HUES64 (cell line): ENCODE data around the gene THRB.

Experiments used
- H3K27ac ChIP-seq: 2 replicates; pipeline ENCODE4 v1.7.0; 2013; ENCODE audit warnings: low read depth, low read length, inconsistent platforms
- H3K27me3 ChIP-seq: 2 replicates; pipeline ENCODE4 v1.6.1; 2013; ENCODE audit warnings: mild to moderate bottlenecking, low read length; ENCODE audit not compliant: insufficient read depth
- H3K36me3 ChIP-seq: 2 replicates; pipeline ENCODE4 v1.6.1; 2013; ENCODE audit warnings: mild to moderate bottlenecking, low read length; ENCODE audit not compliant: insufficient read depth
- H3K4me1 ChIP-seq: 2 replicates; pipeline ENCODE4 v1.6.1; 2013; ENCODE audit warnings: mild to moderate bottlenecking, low read length, moderate library complexity; ENCODE audit not compliant: insufficient read depth
- H3K4me3 ChIP-seq: 2 replicates; pipeline ENCODE4 v1.5.1; 2013; ENCODE audit warnings: mild to moderate bottlenecking, low read length, moderate library complexity
- H3K9ac ChIP-seq: 2 replicates; pipeline ENCODE4 v1.6.1; 2013; ENCODE audit warnings: mild to moderate bottlenecking, low read depth, low read length
- H3K9me3 ChIP-seq: 2 replicates; pipeline ENCODE4 v1.6.1; 2013; ENCODE audit warnings: low read depth, low read length; ENCODE audit not compliant: insufficient read depth
- WGBS: fragments of 150-250, 120-280 bp; methylation state at CpG from one replicate; pipeline ENCODE4 v1.1.7; 2013; ENCODE audit warnings: missing lambda C conversion rate; 5-methylcytosine and 5-hydroxymethylcytosine counted together

THRB gene

DNA sequence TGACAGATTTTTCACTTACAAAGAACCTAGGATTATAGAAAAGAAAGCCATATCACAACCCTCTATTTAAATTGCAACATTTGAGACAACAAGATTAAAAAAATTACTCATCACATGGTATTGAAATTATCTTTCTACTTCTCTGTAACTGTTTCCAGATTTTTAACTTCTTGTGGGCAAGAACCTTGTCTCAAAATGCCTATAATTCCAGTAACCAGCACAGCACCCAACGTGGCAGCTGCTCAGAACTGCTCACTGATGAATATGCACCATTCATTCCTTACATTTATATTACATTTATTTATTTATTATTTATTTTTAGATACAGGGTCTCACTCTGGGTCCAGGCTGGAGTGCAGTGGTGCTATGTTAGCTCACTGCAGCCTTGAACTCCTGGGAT, 216.1 kb downstream of the THRB start:
- WGBS = 81% methylated on average over 1 of the region's 1 CpG
- no peak overlapping the region for H3K27ac ChIP-seq
- no peak overlapping the region for H3K9ac ChIP-seq
- no peaks in the 10 kb centered on the region for H3K4me1 ChIP-seq
- H3K4me3 ChIP-seq = no peak overlapping the region
- H3K36me3 ChIP-seq = no peaks in the 10 kb centered on the region
- H3K9me3 ChIP-seq = no peaks in the 10 kb centered on the region
- H3K27me3 ChIP-seq = no peaks in the 10 kb centered on the region

DNA sequence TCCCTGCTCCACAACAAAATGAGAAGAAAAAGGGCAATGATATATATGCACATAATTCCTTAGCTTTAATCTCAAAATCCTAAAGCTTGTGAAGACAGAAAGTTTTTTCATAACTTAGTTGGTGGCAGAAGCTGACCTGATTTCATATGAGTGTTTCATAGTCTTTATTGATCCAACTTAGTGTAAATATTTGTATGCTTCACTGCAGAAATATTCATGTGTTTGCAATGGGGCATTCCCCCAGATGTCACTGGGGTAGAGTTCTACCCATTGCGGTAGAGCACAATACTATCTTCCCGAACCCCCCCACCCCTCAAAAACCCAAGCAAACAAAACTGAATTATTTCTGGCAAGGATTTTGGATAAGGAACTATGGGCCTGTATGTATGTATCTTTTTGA, 221.2 kb downstream of the THRB start:
- H3K36me3 ChIP-seq = no peaks in the 10 kb centered on the region
- WGBS = 100% methylated on average over 1 of the region's 2 CpGs
- H3K4me1 ChIP-seq = no peaks in the 10 kb centered on the region
- no peak overlapping the region for H3K4me3 ChIP-seq
- H3K27me3 ChIP-seq = no peaks in the 10 kb centered on the region
- no peak overlapping the region for H3K27ac ChIP-seq
- no peaks in the 10 kb centered on the region for H3K9me3 ChIP-seq
- no peak overlapping the region for H3K9ac ChIP-seq

DNA sequence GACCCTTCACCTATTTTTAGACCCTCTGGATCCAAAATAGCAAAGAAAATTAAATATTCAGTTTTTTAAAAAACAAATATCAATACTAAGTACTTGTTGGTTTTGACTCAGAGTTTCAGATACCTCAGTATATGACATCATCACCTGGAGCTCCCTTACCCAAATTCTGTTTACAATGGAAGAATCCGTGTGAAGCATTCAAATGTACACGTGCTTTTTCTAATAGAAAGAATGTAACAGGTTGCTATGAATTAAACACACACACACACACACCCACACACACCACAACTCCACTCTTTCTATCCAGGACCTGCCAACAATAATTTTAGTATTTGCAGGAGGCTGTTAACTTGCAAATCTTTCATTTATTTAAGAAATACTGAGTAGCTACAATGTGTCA, 221.8 kb downstream of the THRB start:
- no peaks in the 10 kb centered on the region for H3K4me1 ChIP-seq
- 85% methylated on average over 2 of the region's 2 CpGs for WGBS
- no peak overlapping the region for H3K9ac ChIP-seq
- no peak overlapping the region for H3K4me3 ChIP-seq
- H3K9me3 ChIP-seq = no peaks in the 10 kb centered on the region
- H3K27me3 ChIP-seq = no peaks in the 10 kb centered on the region
- no peak overlapping the region for H3K27ac ChIP-seq
- no peaks in the 10 kb centered on the region for H3K36me3 ChIP-seq

DNA sequence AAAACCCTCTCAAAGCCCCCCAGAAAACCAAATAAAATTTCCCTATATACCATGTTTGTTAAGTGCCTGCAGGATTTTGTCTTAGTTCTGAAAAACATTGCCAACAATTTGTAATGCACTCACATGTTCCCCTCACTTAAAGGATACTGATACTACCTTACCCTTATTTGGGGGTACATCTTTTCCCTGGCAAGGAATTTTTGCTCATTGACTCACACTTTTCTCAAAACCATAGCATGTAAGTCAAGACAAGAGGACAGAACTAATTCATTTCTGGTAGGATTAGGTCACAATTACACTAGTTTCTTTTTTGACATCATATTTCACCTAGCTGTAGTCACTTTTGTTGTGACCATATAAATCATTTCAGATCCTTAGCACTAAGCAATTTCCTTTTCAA, 222.2 kb downstream of the THRB start:
- H3K27me3 ChIP-seq = no peaks in the 10 kb centered on the region
- H3K27ac ChIP-seq = no peak overlapping the region
- H3K9ac ChIP-seq = no peak overlapping the region
- no peaks in the 10 kb centered on the region for H3K36me3 ChIP-seq
- no peaks in the 10 kb centered on the region for H3K9me3 ChIP-seq
- no peak overlapping the region for H3K4me3 ChIP-seq
- H3K4me1 ChIP-seq = no peaks in the 10 kb centered on the region

DNA sequence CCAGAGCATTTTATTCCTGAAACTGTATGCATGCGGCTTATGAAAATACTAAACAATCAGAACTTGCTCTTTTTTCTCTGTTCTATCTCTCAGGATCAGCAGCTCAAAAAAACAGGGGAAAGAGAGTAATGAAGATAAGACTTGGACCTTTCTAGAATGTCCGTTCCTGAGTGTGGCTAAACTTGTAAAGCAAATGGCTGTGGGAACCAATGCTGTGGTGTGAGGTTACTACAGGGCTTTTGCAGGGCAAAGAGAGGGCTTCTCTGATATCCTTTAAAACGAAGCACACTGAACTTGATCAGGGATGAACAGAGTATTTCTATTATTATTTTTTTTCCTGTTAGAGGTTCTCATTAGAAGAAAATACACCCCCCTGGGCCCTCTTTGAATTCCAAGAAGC, 223.4 kb downstream of the THRB start:
- Histone ChIP-seq H3K4me1 (no peaks in the 10 kb centered on the region), H3K27ac (no peak overlapping the region)
- 96% methylated on average over 2 of the region's 3 CpGs for WGBS

DNA sequence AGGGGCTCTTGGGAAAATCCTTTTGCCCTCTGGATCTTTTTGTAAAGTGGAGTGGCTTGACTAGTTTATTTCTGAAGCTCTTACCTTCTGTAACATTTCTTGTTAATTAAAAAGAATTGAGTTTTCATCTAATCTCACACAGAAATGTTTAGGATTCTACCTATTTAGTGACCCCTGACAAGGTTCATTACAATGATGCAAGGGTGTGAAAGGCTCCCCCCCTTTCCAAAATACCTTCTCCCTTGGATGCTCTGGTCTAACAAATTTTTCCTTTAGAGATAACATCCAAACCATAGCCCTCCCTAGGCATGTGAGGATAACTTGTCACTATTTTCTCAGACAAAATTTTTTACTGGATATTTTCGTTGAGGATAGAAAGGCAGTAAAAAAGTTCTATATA, 223.9 kb downstream of the THRB start:
- Histone ChIP-seq H3K9ac (no peak overlapping the region), H3K4me1 (no peaks in the 10 kb centered on the region), H3K4me3 (no peak overlapping the region), H3K27ac (no peak overlapping the region), H3K27me3 (no peaks in the 10 kb centered on the region), H3K36me3 (no peaks in the 10 kb centered on the region), H3K9me3 (no peaks in the 10 kb centered on the region)
- WGBS = no CpG with 5 or more reads among the region's 1 CpG

More for the DNA sequence above, 223.4 kb downstream of the THRB start:
- H3K27me3 ChIP-seq = no peaks in the 10 kb centered on the region
- H3K4me3 ChIP-seq = no peak overlapping the region
- H3K36me3 ChIP-seq = no peaks in the 10 kb centered on the region
- no peaks in the 10 kb centered on the region for H3K9me3 ChIP-seq
- H3K9ac ChIP-seq = no peak overlapping the region

DNA sequence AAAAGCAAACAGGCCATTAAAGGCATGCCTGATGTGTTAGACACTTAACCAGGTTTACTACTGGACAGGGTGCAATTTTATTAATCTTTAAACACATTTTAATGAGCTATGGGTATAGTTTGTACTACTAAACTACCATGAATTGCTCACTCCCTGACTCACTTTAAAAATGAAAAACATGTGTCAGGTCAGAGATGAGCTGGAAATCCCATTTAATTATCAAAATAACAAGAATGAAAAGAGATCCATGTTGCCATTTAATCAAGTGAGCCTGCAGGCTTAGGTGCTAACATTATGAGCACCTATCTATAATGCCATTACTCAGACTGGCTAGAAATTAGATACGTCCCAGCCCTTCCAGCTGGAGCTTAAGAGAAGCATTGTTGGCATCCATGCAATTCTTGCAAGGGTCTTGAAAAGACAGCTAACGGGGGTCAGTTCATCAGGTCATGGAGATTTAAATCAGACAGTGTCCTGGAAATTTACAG, 224.4 kb downstream of the THRB start:
- no peak overlapping the region for H3K9ac ChIP-seq
- H3K36me3 ChIP-seq = no peaks in the 10 kb centered on the region
- no peaks in the 10 kb centered on the region for H3K27me3 ChIP-seq
- no peak overlapping the region for H3K27ac ChIP-seq
- H3K4me3 ChIP-seq = no peak overlapping the region
- 84% methylated on average over 2 of the region's 2 CpGs for WGBS
- H3K9me3 ChIP-seq = no peaks in the 10 kb centered on the region
- no peaks in the 10 kb centered on the region for H3K4me1 ChIP-seq

DNA sequence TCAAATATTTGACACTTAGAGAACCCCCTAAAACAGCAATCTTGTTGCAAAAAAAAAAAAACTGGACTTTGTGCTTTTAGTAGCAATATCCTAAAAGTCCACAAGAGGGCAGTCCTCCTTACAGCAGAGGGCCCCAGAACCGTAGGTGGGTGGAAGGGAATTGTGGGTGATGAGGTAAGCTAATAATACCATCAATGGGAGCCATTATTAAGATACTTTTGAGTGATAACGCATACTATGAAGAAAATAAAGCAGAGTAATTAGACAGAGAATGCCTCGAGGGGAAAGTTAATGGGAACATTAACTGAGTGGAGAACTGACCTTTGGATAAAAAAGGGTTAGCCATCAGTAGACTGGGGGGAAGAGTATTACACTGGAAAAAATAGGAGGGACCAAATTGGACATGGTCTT, 229.9 kb downstream of the THRB start:
- Histone ChIP-seq H3K27me3 (no peaks in the 10 kb centered on the region), H3K27ac (no peak overlapping the region), H3K4me3 (no peak overlapping the region), H3K9ac (no peak overlapping the region), H3K36me3 (no peaks in the 10 kb centered on the region), H3K9me3 (no peaks in the 10 kb centered on the region), H3K4me1 (no peaks in the 10 kb centered on the region)
- WGBS = 63% methylated on average over 3 of the region's 3 CpGs

DNA sequence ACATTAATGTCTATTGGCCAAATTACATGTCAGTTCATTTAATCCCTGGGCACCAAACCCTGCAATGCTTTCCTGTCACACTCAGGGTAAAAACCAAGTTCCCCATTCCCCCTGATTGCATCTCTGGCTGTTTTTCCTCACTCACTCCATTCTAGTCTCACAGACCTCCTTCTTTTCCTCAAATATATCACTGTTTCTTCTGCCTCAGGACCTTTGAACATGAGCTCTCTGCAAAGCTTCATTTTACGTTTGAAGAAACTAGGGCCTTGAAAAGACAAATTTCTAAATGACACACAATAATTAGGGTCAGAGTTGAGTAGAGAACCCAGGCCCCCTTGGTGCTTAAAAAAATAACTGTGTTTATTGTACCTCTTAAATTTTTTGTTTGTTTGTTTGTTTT, 230.6 kb downstream of the THRB start:
- H3K4me1 ChIP-seq = no peaks in the 10 kb centered on the region
- no peaks in the 10 kb centered on the region for H3K9me3 ChIP-seq
- H3K27ac ChIP-seq = no peak overlapping the region
- no peak overlapping the region for H3K4me3 ChIP-seq
- H3K27me3 ChIP-seq = no peaks in the 10 kb centered on the region
- 100% methylated on average over 1 of the region's 1 CpG for WGBS
- no peaks in the 10 kb centered on the region for H3K36me3 ChIP-seq
- H3K9ac ChIP-seq = no peak overlapping the region

DNA sequence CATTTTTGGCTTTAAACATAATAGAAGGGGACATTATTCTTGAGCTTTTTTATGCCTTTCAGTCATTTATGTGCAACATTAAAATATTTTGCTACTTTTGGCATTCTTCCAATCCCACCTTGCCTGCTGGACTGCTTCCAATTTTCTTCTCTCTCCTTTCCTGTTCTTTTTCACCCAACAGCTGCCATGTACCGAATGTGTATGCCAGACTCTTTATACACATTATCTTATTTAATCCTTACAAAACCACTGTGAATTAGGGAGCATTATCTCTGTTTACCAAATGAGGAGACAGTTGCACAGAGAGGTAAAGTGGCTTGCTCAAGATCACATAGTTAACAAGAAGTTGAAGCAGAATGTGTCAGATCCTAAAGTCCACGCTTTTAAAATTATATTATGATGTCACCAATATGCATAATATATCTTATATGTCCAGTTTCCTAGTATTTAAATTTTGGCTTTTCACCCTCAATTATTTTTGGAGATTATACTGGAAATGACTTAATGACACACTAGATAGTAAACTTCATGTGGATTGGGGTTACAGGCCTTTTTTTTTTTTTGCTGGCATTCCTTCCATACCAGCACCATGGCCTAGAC, 231.5 kb downstream of the THRB start:
- no peak overlapping the region for H3K4me3 ChIP-seq
- H3K9me3 ChIP-seq = no peaks in the 10 kb centered on the region
- no peaks in the 10 kb centered on the region for H3K27me3 ChIP-seq
- WGBS = 98% methylated on average over 2 of the region's 2 CpGs
- H3K27ac ChIP-seq = no peak overlapping the region
- no peaks in the 10 kb centered on the region for H3K36me3 ChIP-seq
- no peak overlapping the region for H3K9ac ChIP-seq
- no peaks in the 10 kb centered on the region for H3K4me1 ChIP-seq

DNA sequence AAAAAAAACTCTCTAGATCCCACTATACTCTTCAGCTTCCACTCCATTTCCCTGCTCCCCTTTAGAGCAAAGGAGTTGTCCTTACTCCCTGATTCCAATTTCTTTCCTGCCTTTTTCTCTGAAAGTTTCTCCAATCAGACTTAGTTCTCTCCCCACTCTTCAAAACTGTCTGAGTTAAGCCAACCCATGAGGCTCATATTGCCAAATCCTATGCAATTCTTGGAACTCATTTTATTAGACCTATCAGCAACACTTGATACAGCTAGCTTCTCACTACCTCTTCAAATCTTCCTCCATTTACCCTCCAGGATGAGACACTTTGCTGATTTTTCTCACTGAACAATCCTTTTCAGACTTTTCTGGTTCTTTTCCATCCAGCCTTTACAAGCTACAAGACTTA, 233.1 kb downstream of the THRB start:
- no peaks in the 10 kb centered on the region for H3K36me3 ChIP-seq
- H3K27ac ChIP-seq = no peak overlapping the region
- H3K9me3 ChIP-seq = no peaks in the 10 kb centered on the region
- no peaks in the 10 kb centered on the region for H3K4me1 ChIP-seq
- no peak overlapping the region for H3K4me3 ChIP-seq
- no peaks in the 10 kb centered on the region for H3K27me3 ChIP-seq
- no peak overlapping the region for H3K9ac ChIP-seq

DNA sequence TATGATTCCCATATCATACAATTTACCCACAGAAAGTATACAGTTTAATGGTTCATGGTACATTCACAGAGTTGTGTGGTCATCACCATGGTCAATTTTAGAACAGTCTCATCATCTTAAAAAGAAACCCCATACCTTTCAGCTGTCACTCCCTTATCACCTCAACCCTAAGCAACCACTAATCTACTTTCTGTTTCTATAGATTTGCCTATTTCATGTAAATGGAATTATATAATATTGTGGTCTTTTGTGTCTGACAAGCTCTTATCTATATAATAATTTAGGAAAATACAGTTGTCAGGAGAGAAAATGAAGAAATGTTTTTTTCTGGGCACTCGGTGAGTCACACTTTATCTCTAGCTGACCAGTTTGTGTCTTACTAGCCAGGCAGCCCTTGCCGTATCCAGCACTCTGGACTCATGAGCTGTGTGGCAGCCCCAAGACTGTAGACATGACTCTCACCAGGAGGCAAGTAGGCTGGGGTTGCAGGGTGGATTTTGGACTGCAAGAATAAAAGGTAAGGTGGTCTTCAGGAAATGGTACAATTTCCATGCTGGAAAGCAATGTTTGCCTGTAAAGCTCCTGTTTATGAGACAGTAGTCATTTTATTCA, 234.6 kb downstream of the THRB start:
- Histone ChIP-seq H3K9me3 (no peaks in the 10 kb centered on the region), H3K4me3 (no peak overlapping the region), H3K9ac (no peak overlapping the region), H3K27me3 (no peaks in the 10 kb centered on the region), H3K4me1 (no peaks in the 10 kb centered on the region), H3K36me3 (no peaks in the 10 kb centered on the region), H3K27ac (no peak overlapping the region)
- WGBS = 97% methylated on average over 2 of the region's 2 CpGs
